ENCODE results near the gene SERHL2. TPM values are rescaled to one million over a fixed set of nuclear protein-coding genes. Genes with fewer than 3 reads are reported as not detected.
"Not testable (repeated sequence)": the region's sequence is repeated elsewhere in the genome, so short reads cannot be mapped to it uniquely, and the experiment has no call there.

Gene SERHL2
- polyA plus RNA-seq, 4 donors, result 6.9 to 10.6 (median 8.3) TPM

DNA sequence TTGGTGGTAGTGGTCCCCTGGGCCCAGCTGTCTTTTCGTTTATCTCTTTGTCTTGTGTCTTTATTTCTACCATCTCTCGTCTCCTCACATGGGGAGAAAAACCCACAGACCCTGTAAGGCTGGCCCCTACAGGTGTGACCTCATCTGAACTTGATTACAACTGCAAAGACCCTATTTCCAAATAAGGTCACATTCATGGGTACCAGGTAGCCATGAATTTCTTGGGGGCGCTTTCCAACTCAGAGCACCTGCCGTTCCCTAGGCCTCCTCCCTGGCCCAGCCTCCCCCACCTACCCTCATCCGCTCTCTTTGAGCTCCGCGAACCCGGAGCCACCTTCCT, 20.1 kb upstream of the SERHL2 start:
- no peak for DNase-seq (ENCODE audit: low read depth in 4 of 4, low spot score in 2 of 4)

DNA sequence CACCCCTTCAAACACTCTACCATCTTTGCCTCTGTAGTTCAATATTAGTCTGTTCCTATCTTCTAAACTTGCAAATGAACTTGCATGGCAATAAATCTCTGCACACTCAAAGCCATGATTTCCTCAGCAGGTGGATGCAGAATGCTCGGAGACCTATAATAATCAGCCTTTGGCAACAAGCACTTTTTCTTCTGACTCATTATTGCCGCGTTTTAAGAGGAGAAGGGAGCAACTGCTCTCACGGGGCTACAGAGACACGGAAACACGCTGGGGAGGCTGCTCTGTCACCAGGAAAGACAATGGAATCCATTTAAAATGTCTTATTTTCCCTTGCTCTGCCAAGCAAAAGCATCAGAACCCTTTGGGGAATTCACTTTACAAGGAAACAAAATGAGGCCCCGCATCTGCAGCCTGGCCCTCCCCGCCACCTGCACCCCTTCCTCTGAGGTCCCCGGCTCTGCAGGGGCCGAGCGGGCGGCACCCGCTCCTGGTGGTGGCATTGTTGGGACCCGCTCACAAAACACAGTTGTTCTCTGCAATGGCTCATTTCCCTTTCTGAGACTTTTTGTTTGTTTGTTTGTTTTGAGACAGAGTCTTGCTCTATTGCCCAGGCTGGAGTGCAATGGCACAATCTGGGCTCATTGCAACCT, 18.5 kb upstream of the SERHL2 start:
- DNase-seq (ENCODE audit: low read depth in 4 of 4, low spot score in 2 of 4), result not testable (repeated sequence)

GRCh38 chr22:42536166-42536565, 17.6 kb upstream of the SERHL2 start:
- no peak for DNase-seq (ENCODE audit: low read depth in 4 of 4, low spot score in 2 of 4)

GRCh38 chr22:42536634-42537033, 17.1 kb upstream of the SERHL2 start:
- not testable (repeated sequence) for DNase-seq (ENCODE audit: low read depth in 4 of 4, low spot score in 2 of 4)

GRCh38 chr22:42537199-42537831, 16.4 kb upstream of the SERHL2 start:
- DNase-seq (ENCODE audit: low read depth in 4 of 4, low spot score in 2 of 4), result not testable (repeated sequence)

- DNase-seq (ENCODE audit: low read depth in 4 of 4, low spot score in 2 of 4), result not testable (repeated sequence)
Observed at GRCh38 chr22:42539236-42539771, 14.5 kb upstream of the SERHL2 start.

- no peak for DNase-seq (ENCODE audit: low read depth in 4 of 4, low spot score in 2 of 4)
Observed at GRCh38 chr22:42544686-42545085, 9.1 kb upstream of the SERHL2 start.

GRCh38 chr22:42547562-42547961, 6.2 kb upstream of the SERHL2 start:
- no peak for DNase-seq (ENCODE audit: low read depth in 4 of 4, low spot score in 2 of 4)

GRCh38 chr22:42548126-42548525, 5.6 kb upstream of the SERHL2 start:
- DNase-seq (ENCODE audit: low read depth in 4 of 4, low spot score in 2 of 4), result not testable (repeated sequence)

DNA sequence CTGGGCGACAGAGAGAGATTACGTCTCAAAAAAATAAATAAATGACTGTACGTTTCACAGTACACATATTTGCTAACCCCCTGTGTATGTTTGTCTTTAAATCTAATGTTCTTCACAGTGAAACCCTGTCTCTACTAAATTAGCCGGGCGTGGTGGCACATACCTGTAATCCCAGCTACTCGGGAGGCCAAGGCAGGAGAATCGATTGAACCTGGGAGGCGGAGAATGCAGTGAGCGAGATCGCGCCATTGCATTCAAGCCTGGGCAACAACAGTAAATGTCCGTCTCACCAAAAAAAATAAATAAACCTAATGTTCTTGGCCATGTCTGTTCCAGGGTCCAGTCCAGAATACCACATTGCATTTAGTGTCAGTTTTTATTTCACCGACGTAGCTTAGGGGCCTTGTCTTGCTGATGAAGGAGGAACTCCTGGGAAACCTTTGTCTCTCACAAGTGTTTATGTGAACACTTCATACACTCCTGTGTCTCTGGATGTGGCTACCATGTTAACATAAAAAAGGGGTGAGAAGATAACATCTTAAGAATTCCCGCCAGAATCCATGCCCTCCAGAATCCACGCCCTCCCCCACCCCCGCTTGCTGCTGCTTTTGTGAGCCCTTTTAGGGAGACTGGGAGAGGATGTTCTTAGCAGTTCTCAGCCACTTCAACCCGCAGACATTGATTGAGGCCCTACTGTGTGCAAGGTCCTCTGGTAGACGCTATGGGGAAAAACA, 5.0 kb upstream of the SERHL2 start:
- DNase-seq (ENCODE audit: low read depth in 4 of 4, low spot score in 2 of 4), result no peak

GRCh38 chr22:42549331-42550060, 4.3 kb upstream of the SERHL2 start:
- DNase-seq (ENCODE audit: low read depth in 4 of 4, low spot score in 2 of 4), result no peak

- not testable (repeated sequence) for DNase-seq (ENCODE audit: low read depth in 4 of 4, low spot score in 2 of 4)
Observed at GRCh38 chr22:42552294-42552647, 1.5 kb upstream of the SERHL2 start.

- no peak for DNase-seq (ENCODE audit: low read depth in 4 of 4, low spot score in 2 of 4)
Observed at GRCh38 chr22:42560381-42560780, 6.6 kb downstream of the SERHL2 start.

DNA sequence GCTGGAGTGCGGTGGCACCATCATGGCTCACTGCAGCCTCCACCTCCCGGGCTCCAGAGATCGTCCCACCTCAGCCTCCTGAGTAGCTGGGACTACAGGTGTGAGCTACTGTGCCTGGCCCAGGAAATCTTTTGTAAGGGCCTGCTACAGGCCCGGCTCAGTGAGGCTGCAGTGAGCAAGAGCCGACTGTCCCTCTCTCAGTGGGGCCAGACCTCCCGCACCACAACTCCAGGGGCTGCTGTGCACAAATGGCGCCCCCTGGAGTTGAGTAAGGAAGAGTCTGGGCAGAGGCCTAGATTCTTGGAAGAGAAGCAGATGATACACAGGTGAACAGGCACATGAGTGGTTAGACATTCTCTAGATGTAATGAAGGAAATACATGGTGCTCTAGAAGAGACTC, 7.0 kb downstream of the SERHL2 start:
- DNase-seq (ENCODE audit: low read depth in 4 of 4, low spot score in 2 of 4), result no peak

DNA sequence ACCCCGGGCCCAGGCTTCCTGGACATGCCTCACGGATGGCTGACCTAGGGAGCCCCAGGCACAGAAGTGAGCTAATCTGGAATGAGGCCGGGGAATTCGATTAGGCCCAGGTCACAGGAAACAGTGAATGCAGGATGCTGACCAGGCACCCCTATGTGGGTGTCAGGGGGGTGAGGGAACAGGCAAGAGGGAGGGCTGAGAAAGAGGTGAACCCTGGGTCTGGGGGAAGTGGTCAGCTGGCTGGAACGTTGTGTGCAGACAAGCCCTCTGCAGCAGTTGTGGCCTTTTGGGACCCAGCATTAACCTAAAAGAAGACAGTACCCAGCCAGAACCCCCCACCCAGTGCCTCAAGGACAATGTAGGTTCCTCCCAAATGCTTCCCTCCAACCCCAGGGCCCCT, 8.1 kb downstream of the SERHL2 start:
- DNase-seq (ENCODE audit: low read depth in 4 of 4, low spot score in 2 of 4), result no peak

DNA sequence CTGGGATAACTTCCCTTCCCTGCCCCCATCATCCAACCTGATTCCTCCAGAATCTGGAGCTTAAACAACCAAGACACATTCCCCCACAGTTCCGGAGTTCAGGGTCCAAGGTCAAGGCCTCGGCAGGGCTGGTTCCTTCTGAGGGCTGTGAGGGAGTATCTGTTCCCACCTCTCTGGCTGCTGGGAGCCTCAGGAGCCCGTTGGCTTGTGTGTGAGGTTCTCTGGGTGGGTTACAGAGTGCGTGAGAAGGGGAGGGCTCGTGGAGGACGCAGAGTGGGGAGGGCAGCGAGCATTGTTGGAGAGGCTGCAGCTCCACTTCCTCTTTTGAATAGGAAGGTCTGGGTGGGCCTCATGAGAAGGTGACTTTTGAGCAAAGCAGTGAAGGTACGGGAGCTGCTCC, 8.5 kb downstream of the SERHL2 start:
- no peak for DNase-seq (ENCODE audit: low read depth in 4 of 4, low spot score in 2 of 4)

DNA sequence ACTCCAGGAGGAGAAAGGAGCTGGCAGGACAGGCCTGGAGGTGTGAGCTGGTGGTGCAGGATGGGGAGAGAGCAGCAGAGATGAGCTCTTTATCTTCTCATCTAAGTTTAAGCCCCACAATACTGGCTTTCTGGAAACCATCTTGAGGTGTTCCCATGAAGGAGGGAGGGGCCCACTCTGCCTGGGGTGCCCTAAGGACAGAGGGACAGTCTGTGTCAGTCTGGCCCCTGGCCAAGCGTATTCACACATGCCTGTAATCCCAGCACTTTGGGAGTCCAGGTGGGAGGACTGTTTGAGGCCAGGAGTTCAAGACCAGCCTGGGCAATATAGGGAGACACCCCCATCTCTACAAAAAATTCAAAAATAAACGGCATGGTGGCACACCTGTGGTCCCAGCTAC, 8.9 kb downstream of the SERHL2 start:
- no peak for DNase-seq (ENCODE audit: low read depth in 4 of 4, low spot score in 2 of 4)

DNA sequence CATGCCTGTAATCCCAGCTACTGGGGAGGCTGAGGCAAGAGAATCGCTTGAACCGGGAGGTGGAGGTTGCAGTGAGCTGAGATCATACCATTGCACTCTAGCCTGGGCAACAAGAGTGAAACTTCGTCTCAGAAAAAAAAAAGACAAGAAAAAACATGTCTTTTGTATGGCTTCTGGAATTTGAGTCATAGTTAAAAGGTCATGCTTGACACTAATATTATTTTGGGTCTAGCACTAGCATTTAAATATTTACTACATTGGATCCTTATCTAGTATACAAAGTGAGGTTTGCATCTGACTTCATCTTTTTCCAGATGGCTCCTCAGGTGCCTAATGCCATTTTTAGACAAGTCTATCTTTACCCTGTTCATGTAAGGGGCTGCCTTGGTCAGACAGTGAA, 10.2 kb downstream of the SERHL2 start:
- not testable (repeated sequence) for DNase-seq (ENCODE audit: low read depth in 4 of 4, low spot score in 2 of 4)

DNA sequence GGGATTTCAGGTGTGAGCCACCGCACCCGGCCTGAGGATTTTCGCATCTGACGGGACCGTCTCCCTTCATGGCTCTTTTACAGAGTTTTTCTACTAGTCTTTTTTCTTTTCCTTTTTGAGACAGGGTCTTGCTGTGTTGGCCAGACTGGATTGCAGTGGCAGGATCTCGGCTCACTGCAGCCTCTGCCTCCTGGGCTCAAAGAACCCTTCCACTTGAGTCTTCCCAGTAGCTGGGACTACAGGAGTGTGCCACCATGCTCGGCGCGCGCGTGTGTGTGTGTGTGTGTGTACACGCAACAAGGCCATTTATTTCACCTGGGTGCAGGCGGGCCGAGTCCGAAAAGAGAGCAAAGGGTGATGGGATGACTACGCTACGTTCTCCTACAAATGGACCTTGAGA, 10.9 kb downstream of the SERHL2 start:
- no peak for DNase-seq (ENCODE audit: low read depth in 4 of 4, low spot score in 2 of 4)

GRCh38 chr22:42565956-42566355, 12.2 kb downstream of the SERHL2 start:
- no peak for DNase-seq (ENCODE audit: low read depth in 4 of 4, low spot score in 2 of 4)

GRCh38 chr22:42567950-42568349, 14.2 kb downstream of the SERHL2 start:
- DNase-seq (ENCODE audit: low read depth in 4 of 4, low spot score in 2 of 4), result not testable (repeated sequence)

All from left renal cortex interstitium (tissue), 4 donors.